Activated T-cell treated with anti-CD3 and anti-CD28 coated beads, Interleukin-2, amount 50 U/mL, for 72 hours (primary cell): ENCODE measurements around the gene MCRS1. TPM values are rescaled to one million over a fixed set of nuclear protein-coding genes. Genes with fewer than 3 reads are reported as not detected.

ENCODE experiments used
- ATAC-seq, 2 donors: fragments of 150-1000 bp; cut with Tn5 transposase; replicated peaks in 1 of 2; 2 replicates each; pipeline ENCODE4 v1.10.0; 2021; ENCODE audit warnings: moderate library complexity in 2 of 2, mild to moderate bottlenecking in 1 of 2
- DNase-seq, 2 donors: peaks; one replicate each; pipeline ENCODE4 v3.0.0; 2021 to 2022; ENCODE audit warnings: mixed read lengths in 1 of 2
- H3K27ac Mint-ChIP-seq: one replicate; pipeline ENCODE4 v1.8.0; 2022; ENCODE audit warnings: mild to moderate bottlenecking, moderate library complexity, mixed read lengths
- H3K27me3 Mint-ChIP-seq: one replicate; pipeline ENCODE4 v1.8.0; 2022; ENCODE audit warnings: low read depth, mixed read lengths
- H3K36me3 Mint-ChIP-seq, 2 donors: one replicate each; pipeline ENCODE4 v1.8.0; 2022; ENCODE audit warnings: mixed read lengths in 2 of 2, mild to moderate bottlenecking in 1 of 2; ENCODE audit not compliant: insufficient read depth in 2 of 2
- H3K4me1 Mint-ChIP-seq: one replicate; pipeline ENCODE4 v1.8.0; 2022; ENCODE audit warnings: low read depth, mixed read lengths
- H3K4me3 Mint-ChIP-seq, 2 donors: one replicate each; pipeline ENCODE4 v1.8.0; 2022; ENCODE audit warnings: mild to moderate bottlenecking in 2 of 2, mixed read lengths in 2 of 2, moderate library complexity in 2 of 2
- H3K9me3 Mint-ChIP-seq, 2 donors: one replicate each; pipeline ENCODE4 v1.8.0; 2022; ENCODE audit warnings: mixed read lengths in 2 of 2
- total RNA-seq, 2 donors: library from RNA; stranded (reverse); gene quantifications; one replicate each; pipeline ENCODE4 v1.2.3, GENCODE V29; 2022

MCRS1 gene
- total RNA-seq, 2 donors from 2014 or later, result 59.4 to 73.8 TPM

- Mint-ChIP-seq H3K9me3 (no peaks in the 10 kb centered on the region), H3K27me3 (no peaks in the 10 kb centered on the region), H3K4me1 (no peaks in the 10 kb centered on the region), H3K36me3 (peaks cover 3 to 4% of the 10 kb centered on the region in 2 donors), H3K27ac (no peak overlapping the region), H3K4me3 (no peak overlapping the region)
- ATAC-seq (no peak), DNase-seq (no peak)
These were observed 10.6 kb downstream of the MCRS1 start for GRCh38 chr12:49557187-49557916.

GRCh38 chr12:49556391-49557186, 11.4 kb downstream of the MCRS1 start:
- Mint-ChIP-seq H3K36me3 (no peaks in the 10 kb centered on the region), H3K27ac (no peak overlapping the region), H3K4me1 (no peaks in the 10 kb centered on the region), H3K27me3 (no peaks in the 10 kb centered on the region), H3K4me3 (no peak overlapping the region), H3K9me3 (no peaks in the 10 kb centered on the region)
- DNase-seq (no peak), ATAC-seq (no peak)

GRCh38 chr12:49555631-49556390, 12.1 kb downstream of the MCRS1 start:
- Mint-ChIP-seq H3K4me1 (no peaks in the 10 kb centered on the region), H3K27me3 (no peaks in the 10 kb centered on the region), H3K4me3 (no peak overlapping the region), H3K27ac (no peak overlapping the region), H3K9me3 (no peaks in the 10 kb centered on the region), H3K36me3 (no peaks in the 10 kb centered on the region)
- DNase-seq, result no peak
- no peak for ATAC-seq

- Mint-ChIP-seq H3K9me3 (no peaks in the 10 kb centered on the region), H3K4me1 (no peaks in the 10 kb centered on the region), H3K27ac (no peak overlapping the region), H3K4me3 (no peak overlapping the region), H3K27me3 (no peaks in the 10 kb centered on the region), H3K36me3 (no peaks in the 10 kb centered on the region)
- no peak for ATAC-seq
- DNase-seq, result no peak
These were observed 13.7 kb downstream of the MCRS1 start for GRCh38 chr12:49554266-49554665.

GRCh38 chr12:49553512-49554088, 14.3 kb downstream of the MCRS1 start:
- no peak overlapping the region for H3K4me3 Mint-ChIP-seq
- H3K36me3 Mint-ChIP-seq, result no peaks in the 10 kb centered on the region
- no peaks in the 10 kb centered on the region for H3K9me3 Mint-ChIP-seq
- H3K27me3 Mint-ChIP-seq, result no peaks in the 10 kb centered on the region
- peaks cover 4% of the 10 kb centered on the region for H3K4me1 Mint-ChIP-seq
- ATAC-seq (peak; percentile 38 to 50), DNase-seq (no peak)
- no peak overlapping the region for H3K27ac Mint-ChIP-seq

GRCh38 chr12:49552899-49553298, 15.0 kb downstream of the MCRS1 start:
- no peaks in the 10 kb centered on the region for H3K36me3 Mint-ChIP-seq
- ATAC-seq (no peak), DNase-seq (no peak)
- H3K4me3 Mint-ChIP-seq, result no peak overlapping the region
- H3K4me1 Mint-ChIP-seq, result peaks cover 11% of the 10 kb centered on the region
- H3K27me3 Mint-ChIP-seq, result peaks cover 6% of the 10 kb centered on the region
- no peak overlapping the region for H3K27ac Mint-ChIP-seq
- no peaks in the 10 kb centered on the region for H3K9me3 Mint-ChIP-seq

- DNase-seq (no peak), ATAC-seq (no peak)
- Mint-ChIP-seq H3K4me3 (no peak overlapping the region), H3K27ac (no peak overlapping the region), H3K27me3 (peaks cover 7% of the 10 kb centered on the region), H3K4me1 (peaks cover 11% of the 10 kb centered on the region), H3K36me3 (no peaks in the 10 kb centered on the region), H3K9me3 (no peaks in the 10 kb centered on the region)
These were observed 15.5 kb downstream of the MCRS1 start for GRCh38 chr12:49552425-49552824.

GRCh38 chr12:49552014-49552413, 15.9 kb downstream of the MCRS1 start:
- no peaks in the 10 kb centered on the region for H3K36me3 Mint-ChIP-seq
- DNase-seq (no peak), ATAC-seq (no peak)
- peaks cover 11% of the 10 kb centered on the region for H3K4me1 Mint-ChIP-seq
- H3K9me3 Mint-ChIP-seq, result no peaks in the 10 kb centered on the region
- H3K27me3 Mint-ChIP-seq, result peaks cover 7% of the 10 kb centered on the region
- no peak overlapping the region for H3K27ac Mint-ChIP-seq
- H3K4me3 Mint-ChIP-seq, result no peak overlapping the region

GRCh38 chr12:49550693-49551252, 17.2 kb downstream of the MCRS1 start:
- Mint-ChIP-seq H3K27me3 (peaks cover 11% of the 10 kb centered on the region), H3K27ac (no peak overlapping the region), H3K4me3 (no peak overlapping the region)

GRCh38 chr12:49549735-49550692, 17.9 kb downstream of the MCRS1 start:
- H3K4me1 Mint-ChIP-seq, result peaks cover 11% of the 10 kb centered on the region
- peaks cover 13% of the 10 kb centered on the region for H3K27me3 Mint-ChIP-seq
- no peaks in the 10 kb centered on the region for H3K9me3 Mint-ChIP-seq
- ATAC-seq, result no peak
- no peak overlapping the region for H3K27ac Mint-ChIP-seq
- peak overlapping the region; percentile 68 to 75 for H3K4me3 Mint-ChIP-seq
- H3K36me3 Mint-ChIP-seq, result no peaks in the 10 kb centered on the region
- DNase-seq, result no peak

More at GRCh38 chr12:49550693-49551252, 17.2 kb downstream of the MCRS1 start:
- Mint-ChIP-seq H3K9me3 (no peaks in the 10 kb centered on the region), H3K36me3 (no peaks in the 10 kb centered on the region), H3K4me1 (peaks cover 11% of the 10 kb centered on the region)
- no peak for DNase-seq
- no peak for ATAC-seq

- ATAC-seq (peak; percentile 51 to 60), DNase-seq (peak; percentile 42 to 47)
- Mint-ChIP-seq H3K36me3 (no peaks in the 10 kb centered on the region), H3K9me3 (no peaks in the 10 kb centered on the region), H3K27ac (no peak overlapping the region), H3K4me1 (peaks cover 11% of the 10 kb centered on the region), H3K4me3 (peak overlapping the region; percentile 68 to 75), H3K27me3 (peaks cover 13% of the 10 kb centered on the region)
These were observed 18.9 kb downstream of the MCRS1 start for GRCh38 chr12:49548822-49549648.
